OCI-LY7 (cell line): ENCODE data around the gene MYOCD. TPM values are rescaled to one million over a fixed set of nuclear protein-coding genes. Genes with fewer than 3 reads are reported as not detected.

ENCODE experiments used
- BruUV-seq: library from RNA; stranded (reverse); fragments of 400-500 nt; replicated peaks from 2 replicates; lab custom pipeline; 2021; lab: Mats Ljungman, UMichigan
- CTCF ChIA-PET: fragments of 300-600 bp; sonication (Branson Sonifier 250); formaldehyde crosslinking; loops from one replicate; lab custom pipeline; 2022; ENCODE audit warnings: antibody characterized with exemption; ENCODE audit not compliant: unreplicated experiment; lab: Charles Lee
- POLR2A ChIA-PET: fragments of 300-600 bp; sonication (Branson Sonifier 250); formaldehyde crosslinking; loops from one replicate; lab custom pipeline; 2022; ENCODE audit warnings: antibody characterized with exemption; lab: Charles Lee
- DNase-seq: peaks from one replicate; pipeline ENCODE4 v3.0.0-alpha.2; 2015; ENCODE audit warnings: low spot score
- H2AFZ ChIP-seq: fragments of 200-600 bp; sonication (generic), shearing (Covaris generic); 2 replicates; pipeline ENCODE4 v1.6.1; 2014; ENCODE audit warnings: mild to moderate bottlenecking, antibody characterized with exemption, low read length, moderate library complexity
- H3K27ac ChIP-seq: fragments of 200-600 bp; sonication (generic); 2 replicates; pipeline ENCODE4 v1.5.1; 2014; ENCODE audit warnings: mixed run types, low read depth, mild to moderate bottlenecking, moderate library complexity, low read length, inconsistent platforms; ENCODE audit not compliant: poor library complexity, severe bottlenecking
- H3K36me3 ChIP-seq: fragments of 200-600 bp; sonication (generic); 2 replicates; pipeline ENCODE4 v1.6.1; 2014; ENCODE audit warnings: mild to moderate bottlenecking, antibody characterized with exemption, low read length, moderate library complexity, mixed read lengths; ENCODE audit not compliant: insufficient read depth
- H3K4me1 ChIP-seq: fragments of 200-600 bp; sonication (generic); 2 replicates; pipeline ENCODE4 v1.5.1; 2014; ENCODE audit warnings: mild to moderate bottlenecking, low read length; ENCODE audit not compliant: insufficient read depth, poor library complexity, severe bottlenecking
- H3K4me2 ChIP-seq: fragments of 200-600 bp; sonication (generic); 2 replicates; pipeline ENCODE4 v1.6.1; 2014; ENCODE audit warnings: mild to moderate bottlenecking, low read length
- H3K4me3 ChIP-seq: fragments of 200-600 bp; sonication (generic); 2 replicates; pipeline ENCODE4 v1.5.1; 2014; ENCODE audit warnings: mild to moderate bottlenecking, low read depth, low read length; ENCODE audit not compliant: poor library complexity, severe bottlenecking
- H3K79me2 ChIP-seq: fragments of 200-600 bp; sonication (generic); 2 replicates; pipeline ENCODE4 v1.6.1; 2016; ENCODE audit warnings: low read depth, mild to moderate bottlenecking, low read length, moderate library complexity, mixed read lengths; ENCODE audit not compliant: insufficient read depth
- H3K9me2 ChIP-seq: fragments of 200-600 bp; sonication (generic); 2 replicates; pipeline ENCODE4 v1.6.1; 2016; ENCODE audit warnings: mild to moderate bottlenecking, low read length, mixed read lengths; ENCODE audit not compliant: insufficient read depth
- H3K9me3 ChIP-seq: fragments of 200-600 bp; sonication (generic); 2 replicates; pipeline ENCODE4 v1.6.1; 2014; ENCODE audit warnings: mild to moderate bottlenecking, mixed run types, low read length, mixed read lengths
- H4K20me1 ChIP-seq: fragments of 200-600 bp; sonication (generic); 2 replicates; pipeline ENCODE4 v1.6.1; 2014; ENCODE audit warnings: mild to moderate bottlenecking, antibody characterized with exemption, low read length, moderate library complexity, mixed read lengths; ENCODE audit not compliant: insufficient read depth
- CTCF ChIP-seq: fragments of 200-600 bp; sonication (generic); conservative IDR thresholded peaks from 2 replicates; pipeline ENCODE4 v1.5.1; 2014; ENCODE audit warnings: mild to moderate bottlenecking, antibody characterized with exemption, low read length, moderate library complexity, mixed read lengths
- EZH2phosphoT487 ChIP-seq: fragments of 200-600 bp; sonication (generic); IDR thresholded peaks from 2 replicates; pipeline ENCODE4 v1.6.1; 2018; ENCODE audit warnings: low read depth, borderline replicate concordance, mild to moderate bottlenecking, mixed run types, antibody characterized with exemption, low read length, moderate library complexity, mixed read lengths
- intact Hi-C: fragments of 100-400 bp; cut with micrococcal nuclease; formaldehyde crosslinking; loops from one replicate; pipeline ENCODE4 v1.10.0; 2022; ENCODE audit not compliant: unreplicated experiment
- total RNA-seq, 2 experiments: library from RNA; depleted of rRNA in 1 of 2; stranded (reverse); fragments of >200 nt in 1 of 2; shearing (Covaris generic) in 1 of 2; gene quantifications; 2 replicates each; pipeline ENCODE4 v1.2.3, GENCODE V29; 2014 to 2022

Gene MYOCD
- total RNA-seq, 2 experiments from 2014 or later = not detected

- Histone ChIP-seq H3K79me2 (no peaks in the 10 kb centered on the region), H3K4me3 (no peak overlapping the region), H3K27ac (no peak overlapping the region), H2AFZ (no peak overlapping the region), H4K20me1 (no peaks in the 10 kb centered on the region), H3K9me3 (no peaks in the 10 kb centered on the region), H3K4me1 (no peaks in the 10 kb centered on the region), H3K36me3 (no peaks in the 10 kb centered on the region), H3K4me2 (no peak overlapping the region), H3K9me2 (no peaks in the 10 kb centered on the region)
- BruUV-seq = no TSS peak
- TF ChIP-seq EZH2phosphoT487 = no peak
- no peak for TF ChIP-seq CTCF
- intact Hi-C loops = no loop called here
- DNase-seq = no peak
- ChIA-PET POLR2A (interaction anchor here (1.0 kb wide), 1 partner anchor 319 kb away, joined by 3 read pairs; no protein-coding TSS in a partner anchor), CTCF (no interaction called here)
These were observed 69.8 kb downstream of the MYOCD start for GRCh38 chr17:12735517-12735916.

- intact Hi-C loops = no loop called here
- ChIA-PET POLR2A (no interaction called here), CTCF (no interaction called here)
- Histone ChIP-seq H2AFZ (no peak overlapping the region), H3K27ac (no peak overlapping the region), H3K9me3 (no peaks in the 10 kb centered on the region), H3K4me2 (no peak overlapping the region), H4K20me1 (no peaks in the 10 kb centered on the region), H3K9me2 (no peaks in the 10 kb centered on the region), H3K36me3 (no peaks in the 10 kb centered on the region), H3K4me1 (no peaks in the 10 kb centered on the region), H3K4me3 (no peak overlapping the region), H3K79me2 (no peaks in the 10 kb centered on the region)
- BruUV-seq = no TSS peak
- DNase-seq = no peak
- TF ChIP-seq EZH2phosphoT487 (no peak), CTCF (no peak)
These were observed 70.8 kb downstream of the MYOCD start for GRCh38 chr17:12736526-12736925.

- intact Hi-C loops = no loop called here
These were observed 72.2 kb downstream of the MYOCD start for GRCh38 chr17:12737740-12738469.

More at GRCh38 chr17:12737740-12738469, 72.2 kb downstream of the MYOCD start:
- BruUV-seq = no TSS peak
- no peaks in the 10 kb centered on the region for H3K79me2 ChIP-seq
- H3K36me3 ChIP-seq = no peaks in the 10 kb centered on the region
- H2AFZ ChIP-seq = no peak overlapping the region
- no peaks in the 10 kb centered on the region for H3K9me3 ChIP-seq
- TF ChIP-seq EZH2phosphoT487 = no peak
- TF ChIP-seq CTCF = no peak
- H3K4me2 ChIP-seq = no peak overlapping the region
- no peaks in the 10 kb centered on the region for H3K4me1 ChIP-seq
- DNase-seq = no peak
- H3K9me2 ChIP-seq = no peaks in the 10 kb centered on the region
- POLR2A ChIA-PET = interaction anchor here (1.0 kb wide), 1 partner anchor 22 kb away, joined by 3 read pairs; no protein-coding TSS in a partner anchor
- no peak overlapping the region for H3K27ac ChIP-seq
- H3K4me3 ChIP-seq = no peak overlapping the region
- H4K20me1 ChIP-seq = no peaks in the 10 kb centered on the region
- CTCF ChIA-PET = no interaction called here
